GM19099 (cell line): Measurements from ENCODE around the gene APOL6.

Experiments
- POLR2A ChIP-seq: IDR thresholded peaks from 3 replicates; pipeline ENCODE4 v1.6.1; 2011; ENCODE audit warnings: low read depth; ENCODE audit not compliant: insufficient read length; ENCODE audit errors: extremely low read depth

The APOL6 gene

DNA sequence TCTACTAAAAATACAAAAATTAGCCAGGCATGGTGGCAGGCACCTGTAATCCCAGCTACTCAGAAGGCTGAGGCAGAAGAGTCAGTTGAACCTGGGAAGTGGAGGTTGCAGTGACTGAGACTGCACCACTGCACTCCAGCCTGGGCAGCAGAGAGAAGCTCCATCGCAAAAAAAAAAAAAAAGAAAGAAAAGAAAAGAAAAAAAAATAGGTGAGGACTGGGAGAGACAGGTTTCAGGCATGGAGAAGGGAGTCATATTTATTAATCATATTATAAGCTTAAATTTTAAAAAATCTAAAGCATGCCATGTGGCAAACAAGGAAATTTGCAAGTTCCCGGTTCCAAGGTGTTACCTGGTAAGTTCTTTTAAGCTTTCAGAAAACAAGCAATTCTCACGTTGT, 69.3 kb downstream of the APOL6 start, which contains the start of gene APOL5:
Gene APOL5 (plus strand): TSS at position 301 of the 400 bp plus-strand sequence. CDS start 0 bp downstream, at position 301.
- no peak for TF ChIP-seq POLR2A
